Measurements from ENCODE around the gene GPX3.

Gene GPX3

GRCh38 chr5:151007430-151008209 lies 12.8 kb upstream of the GPX3 start:
- H3K9me3 Mint-ChIP-seq: no peaks in the 10 kb centered on the region
- peaks cover 52% of the 10 kb centered on the region for H3K4me1 Mint-ChIP-seq
- H3K36me3 Mint-ChIP-seq (ENCODE audit: low read depth): no peaks in the 10 kb centered on the region
- TF ChIP-seq CTCF (IDR thresholded peaks at IDR 0.05): no peak
- H3K27me3 Mint-ChIP-seq (ENCODE audit: low read depth, poor library complexity): peaks cover 20% of the 10 kb centered on the region
- no peak overlapping the region for H3K4me3 Mint-ChIP-seq
- DNase-seq: no peak
- peak overlapping the region; percentile 66 for H3K27ac Mint-ChIP-seq

GRCh38 chr5:151008210-151008491 lies 12.2 kb upstream of the GPX3 start:
- DNase-seq: no peak
- TF ChIP-seq CTCF (IDR thresholded peaks at IDR 0.05): no peak

GRCh38 chr5:151008906-151009305 lies 11.5 kb upstream of the GPX3 start:
- Mint-ChIP-seq H3K36me3 (ENCODE audit: low read depth) (no peaks in the 10 kb centered on the region), H3K27ac (no peak overlapping the region)
- TF ChIP-seq CTCF (IDR thresholded peaks at IDR 0.05): no peak

More at GRCh38 chr5:151008210-151008491, 12.2 kb upstream of the GPX3 start:
- H3K36me3 Mint-ChIP-seq (ENCODE audit: low read depth): no peaks in the 10 kb centered on the region
- H3K4me1 Mint-ChIP-seq: peaks cover 50% of the 10 kb centered on the region
- peaks cover 17% of the 10 kb centered on the region for H3K27me3 Mint-ChIP-seq (ENCODE audit: low read depth, poor library complexity)
- H3K9me3 Mint-ChIP-seq: no peaks in the 10 kb centered on the region
- no peak overlapping the region for H3K4me3 Mint-ChIP-seq
- H3K27ac Mint-ChIP-seq: peak overlapping the region; percentile 66

GRCh38 chr5:151012862-151013261 lies 7.5 kb upstream of the GPX3 start:
- no peak overlapping the region for H3K27ac Mint-ChIP-seq
- H3K36me3 Mint-ChIP-seq (ENCODE audit: low read depth): no peaks in the 10 kb centered on the region
- no peaks in the 10 kb centered on the region for H3K9me3 Mint-ChIP-seq
- no peak overlapping the region for H3K4me3 Mint-ChIP-seq
- peaks cover 13% of the 10 kb centered on the region for H3K27me3 Mint-ChIP-seq (ENCODE audit: low read depth, poor library complexity)
- H3K4me1 Mint-ChIP-seq: peaks cover 27% of the 10 kb centered on the region
- no peak for TF ChIP-seq CTCF (IDR thresholded peaks at IDR 0.05)
- DNase-seq: no peak

More at GRCh38 chr5:151008906-151009305, 11.5 kb upstream of the GPX3 start:
- H3K27me3 Mint-ChIP-seq (ENCODE audit: low read depth, poor library complexity): peaks cover 17% of the 10 kb centered on the region
- no peaks in the 10 kb centered on the region for H3K9me3 Mint-ChIP-seq
- DNase-seq: no peak
- peaks cover 43% of the 10 kb centered on the region for H3K4me1 Mint-ChIP-seq
- H3K4me3 Mint-ChIP-seq: no peak overlapping the region

GRCh38 chr5:151014680-151015343 lies 5.6 kb upstream of the GPX3 start:
- Mint-ChIP-seq H3K9me3 (no peaks in the 10 kb centered on the region), H3K4me3 (no peak overlapping the region), H3K27ac (peak overlapping the region; percentile 17), H3K36me3 (ENCODE audit: low read depth) (no peaks in the 10 kb centered on the region), H3K4me1 (peaks cover 19% of the 10 kb centered on the region), H3K27me3 (ENCODE audit: low read depth, poor library complexity) (peaks cover 13% of the 10 kb centered on the region)
- DNase-seq: no peak
- no peak for TF ChIP-seq CTCF (IDR thresholded peaks at IDR 0.05)
